Adrenal gland (tissue), 5 donors: Measurements from ENCODE around the gene RBP2.

ENCODE experiments used
- POLR2A ChIP-seq, 2 donors: fragments of 450-650 bp; IDR thresholded peaks; one replicate each; pipeline ENCODE4 v1.6.1; 2017; ENCODE audit warnings: antibody characterized with exemption in 2 of 2, mild to moderate bottlenecking in 2 of 2, moderate library complexity in 1 of 2
- TF ChIP-seq, protein P1 (sequence below), 6 experiments: fragments of 450-650 bp in 4 of 6; fragments of 200-600 bp in 2 of 6; sonication (generic) in 1 of 6; IDR thresholded peaks; 1 replicate in 5 of 6; 2 replicates in 1 of 6; pipeline versions ENCODE4 v1.5.1 to v1.8.0; 2016 to 2021; ENCODE audit warnings: antibody characterized with exemption in 6 of 6, mild to moderate bottlenecking in 2 of 6, moderate library complexity in 1 of 6
- donor health status: DM: no; HTN: no; CAD: no.

DNA sequence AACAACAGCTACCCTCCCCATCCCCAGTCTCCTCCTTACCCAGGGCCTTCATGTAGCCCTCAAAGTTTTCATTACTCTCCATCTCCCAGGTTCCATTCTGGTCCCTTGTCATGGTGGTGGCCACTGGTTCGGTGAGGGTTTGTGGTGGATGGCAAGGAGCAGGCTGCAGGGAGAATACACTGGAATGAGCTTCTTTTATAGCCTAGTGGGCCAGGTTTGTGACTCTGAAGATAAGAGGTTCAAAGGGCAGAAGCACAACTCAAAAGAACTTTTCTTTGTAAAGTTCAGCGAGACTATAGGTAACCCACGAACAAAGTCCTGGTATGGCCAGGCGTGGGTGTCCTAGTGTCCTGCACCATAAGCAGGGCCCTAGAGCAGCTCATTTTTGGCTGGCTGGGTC is at the start of gene RBP2:
- TF ChIP-seq, protein P1, sequence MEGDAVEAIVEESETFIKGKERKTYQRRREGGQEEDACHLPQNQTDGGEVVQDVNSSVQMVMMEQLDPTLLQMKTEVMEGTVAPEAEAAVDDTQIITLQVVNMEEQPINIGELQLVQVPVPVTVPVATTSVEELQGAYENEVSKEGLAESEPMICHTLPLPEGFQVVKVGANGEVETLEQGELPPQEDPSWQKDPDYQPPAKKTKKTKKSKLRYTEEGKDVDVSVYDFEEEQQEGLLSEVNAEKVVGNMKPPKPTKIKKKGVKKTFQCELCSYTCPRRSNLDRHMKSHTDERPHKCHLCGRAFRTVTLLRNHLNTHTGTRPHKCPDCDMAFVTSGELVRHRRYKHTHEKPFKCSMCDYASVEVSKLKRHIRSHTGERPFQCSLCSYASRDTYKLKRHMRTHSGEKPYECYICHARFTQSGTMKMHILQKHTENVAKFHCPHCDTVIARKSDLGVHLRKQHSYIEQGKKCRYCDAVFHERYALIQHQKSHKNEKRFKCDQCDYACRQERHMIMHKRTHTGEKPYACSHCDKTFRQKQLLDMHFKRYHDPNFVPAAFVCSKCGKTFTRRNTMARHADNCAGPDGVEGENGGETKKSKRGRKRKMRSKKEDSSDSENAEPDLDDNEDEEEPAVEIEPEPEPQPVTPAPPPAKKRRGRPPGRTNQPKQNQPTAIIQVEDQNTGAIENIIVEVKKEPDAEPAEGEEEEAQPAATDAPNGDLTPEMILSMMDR (IDR thresholded peaks at IDR 0.05), result no peak
- no peak for TF ChIP-seq POLR2A (IDR thresholded peaks at IDR 0.05)
